ENCODE measurements around the gene LENEP. TPM values are rescaled to one million over a fixed set of nuclear protein-coding genes. Genes with fewer than 3 reads are reported as not detected.

Gene LENEP
- total RNA-seq, 1 experiment from 2014 or later = 2.8 TPM

- H3K18ac ChIP-seq (ENCODE audit: insufficient read length, low read depth, low read length) = peak overlapping the region; percentile 52
- H4K5ac ChIP-seq (ENCODE audit: insufficient read length, low read depth, low read length) = no peak overlapping the region
- peak overlapping the region in 1 of 3 experiments; percentile 99; a peak in 2 of 7 replicates for H3K27ac Mint-ChIP-seq
- peaks cover 4% of the 10 kb centered on the region; the same call in 1 of the 2 replicates for H3K4me1 ChIP-seq (ENCODE audit: insufficient read depth, low read length)
- no peaks in the 10 kb centered on the region for H3K9me3 ChIP-seq (ENCODE audit: control insufficient read depth, low read depth, low read length)
- H2AK5ac ChIP-seq (ENCODE audit: insufficient read length, low read length) = no peak overlapping the region
- no peak overlapping the region for H3K56ac ChIP-seq (ENCODE audit: insufficient read length, low read depth, low read length)
- H2BK20ac ChIP-seq (ENCODE audit: low read depth, low read length, poor library complexity, severe bottlenecking) = no peak overlapping the region
- peaks cover 5 to 21% (median 17%) of the 10 kb centered on the region in 3 experiments; a peak in 6 of 7 replicates for H3K36me3 Mint-ChIP-seq (ENCODE audit: insufficient read depth in 1 of 3, low read depth in 3 of 3)
- peak overlapping the region; percentile 83 to 97; a peak in 4 of 5 replicates for H3K4me3 Mint-ChIP-seq
- H2BK5ac ChIP-seq (ENCODE audit: insufficient read length, low read length) = no peak overlapping the region
- H3K4me1 Mint-ChIP-seq = peaks cover 48 to 54% of the 10 kb centered on the region in 2 experiments
- no peak overlapping the region for H2AFZ ChIP-seq (ENCODE audit: low read length)
- H3K4me2 ChIP-seq (ENCODE audit: insufficient read depth, insufficient read length, low read length) = peak overlapping the region; percentile 94
- no peak overlapping the region for H3T11ph ChIP-seq (ENCODE audit: low read length)
- H4K8ac ChIP-seq (replicated peaks; ENCODE audit: insufficient read length, low read depth, low read length) = no peak overlapping the region
- no peak overlapping the region for H2BK120ac ChIP-seq (ENCODE audit: low read depth, low read length, poor library complexity, severe bottlenecking)
- no peak overlapping the region for H2BK12ac ChIP-seq (ENCODE audit: insufficient read length, low read depth, low read length)
- H4K91ac ChIP-seq (ENCODE audit: insufficient read length, low read depth, low read length) = no peak overlapping the region
- no peak for DNase-seq
- TF ChIP-seq CTCF (conservative IDR thresholded peaks at IDR 0.05) = no peak
- H3K79me2 ChIP-seq (ENCODE audit: insufficient read depth, low read length) = no peaks in the 10 kb centered on the region
- peaks cover 16% of the 10 kb centered on the region for H3K23me2 ChIP-seq (ENCODE audit: insufficient read length, low read depth, low read length, poor library complexity, severe bottlenecking)
- no CpG with 5 or more reads among the region's 3 CpGs for WGBS (ENCODE audit: extremely low coverage, insufficient read length, low lambda C conversion rate)
- H3K4ac ChIP-seq (ENCODE audit: low read depth, low read length) = no peak overlapping the region; the same call in 1 of the 2 replicates
- H3K9ac ChIP-seq (ENCODE audit: extremely low read depth, insufficient read length, low read length) = no peak overlapping the region
- no peaks in the 10 kb centered on the region for H3K9me3 Mint-ChIP-seq
- H3K79me1 ChIP-seq (ENCODE audit: insufficient read depth, low read depth, low read length, poor library complexity, severe bottlenecking) = no peaks in the 10 kb centered on the region
- H3K27ac ChIP-seq (ENCODE audit: insufficient read length, low read depth, low read length) = no peak overlapping the region
- H2BK15ac ChIP-seq (ENCODE audit: low read depth, low read length) = no peak overlapping the region
- H3K27me3 Mint-ChIP-seq (ENCODE audit: low read depth) = no peaks in the 10 kb centered on the region
- peak overlapping the region; percentile 16; the same call in 1 of the 2 replicates for H3K14ac ChIP-seq (ENCODE audit: insufficient read depth, low read length)
- H3K23ac ChIP-seq (ENCODE audit: insufficient read length, low read depth, low read length) = no peak overlapping the region
- H4K20me1 ChIP-seq (ENCODE audit: control insufficient read depth, insufficient read depth, insufficient read length) = no peaks in the 10 kb centered on the region
- no peaks in the 10 kb centered on the region for H3K27me3 ChIP-seq (ENCODE audit: insufficient read depth, low read length)
Observed at GRCh38 chr1:154954541-154954940, 38.8 kb upstream of the LENEP start.
